Posterior vena cava (tissue), 2 donors: Measurements from ENCODE around the gene SUCO. TPM values are rescaled to one million over a fixed set of nuclear protein-coding genes. Genes with fewer than 3 reads are reported as not detected.

Source experiments
- total RNA-seq, 2 donors: library from RNA; stranded (reverse); fragmentation: NEBNext Ultra II Directional; extraction: Animal tissue kit (Norgen Biotek cat#: 25700); gene quantifications; one replicate each; pipeline ENCODE4 v1.2.1, GENCODE V29; 2021
- donor health status: DM: yes; HTN: yes; CAD: no.
- donor health status: DM: yes; HTN: yes; CAD: no.

The SUCO gene
- total RNA-seq, 2 donors from 2014 or later: 26.0 to 30.8 TPM

Other genes starting within 250 kb of the SUCO start
- gene C1orf105, start 112.5 kb upstream of the SUCO start, total RNA-seq: not detected
- 10 to 100 TPM; 18.4 to 22.3 TPM for gene PIGC, start 89.1 kb upstream of the SUCO start, total RNA-seq
- gene FASLG, start 126.0 kb downstream of the SUCO start, total RNA-seq: under 1 TPM in 1 of 2 donors, not detected in 1; 0.28 TPM